ENCODE data around the gene TXNRD3.

The TXNRD3 gene

DNA sequence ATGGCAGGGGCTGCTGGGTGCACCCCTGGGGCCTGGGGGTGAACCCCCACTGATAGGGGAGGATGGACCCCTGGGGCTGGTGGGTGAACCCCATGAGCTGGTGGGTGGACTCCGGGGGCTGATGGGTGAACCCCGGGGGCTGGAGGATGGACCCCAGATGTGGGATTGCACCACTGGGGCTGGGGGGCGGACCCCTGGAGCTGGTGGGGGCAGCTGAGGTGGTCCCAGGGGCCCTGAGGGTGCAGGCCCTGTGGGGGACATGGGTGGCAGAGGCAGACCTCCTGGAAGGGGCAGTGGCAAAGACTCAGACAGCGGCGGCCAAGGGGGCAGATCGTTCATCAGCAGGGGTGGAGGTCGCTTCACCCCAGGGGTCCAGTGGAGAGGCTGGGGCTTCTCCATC lies 17.4 kb upstream of the TXNRD3 start:
- no peak for DNase-seq (ENCODE audit: low spot score)

DNA sequence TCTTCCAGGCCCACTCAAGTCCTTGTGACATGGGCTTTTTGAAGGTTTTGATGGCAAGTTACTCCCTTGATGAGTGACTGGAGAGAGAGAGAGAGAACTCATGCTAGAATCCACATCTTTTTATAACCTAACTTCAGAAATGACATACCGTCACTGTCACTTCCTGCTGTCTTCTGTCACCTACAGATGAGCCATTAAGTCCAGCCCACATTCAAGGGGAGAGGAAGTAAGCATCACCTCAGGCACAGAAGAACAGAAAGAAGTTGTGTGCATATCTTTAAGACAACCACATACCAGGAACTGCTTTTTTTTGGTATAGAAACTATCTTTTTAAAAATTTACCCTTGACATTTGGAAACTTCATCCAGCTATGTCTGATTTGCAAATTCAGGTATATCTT lies 16.6 kb upstream of the TXNRD3 start:
- no peak for DNase-seq (ENCODE audit: low spot score)

DNA sequence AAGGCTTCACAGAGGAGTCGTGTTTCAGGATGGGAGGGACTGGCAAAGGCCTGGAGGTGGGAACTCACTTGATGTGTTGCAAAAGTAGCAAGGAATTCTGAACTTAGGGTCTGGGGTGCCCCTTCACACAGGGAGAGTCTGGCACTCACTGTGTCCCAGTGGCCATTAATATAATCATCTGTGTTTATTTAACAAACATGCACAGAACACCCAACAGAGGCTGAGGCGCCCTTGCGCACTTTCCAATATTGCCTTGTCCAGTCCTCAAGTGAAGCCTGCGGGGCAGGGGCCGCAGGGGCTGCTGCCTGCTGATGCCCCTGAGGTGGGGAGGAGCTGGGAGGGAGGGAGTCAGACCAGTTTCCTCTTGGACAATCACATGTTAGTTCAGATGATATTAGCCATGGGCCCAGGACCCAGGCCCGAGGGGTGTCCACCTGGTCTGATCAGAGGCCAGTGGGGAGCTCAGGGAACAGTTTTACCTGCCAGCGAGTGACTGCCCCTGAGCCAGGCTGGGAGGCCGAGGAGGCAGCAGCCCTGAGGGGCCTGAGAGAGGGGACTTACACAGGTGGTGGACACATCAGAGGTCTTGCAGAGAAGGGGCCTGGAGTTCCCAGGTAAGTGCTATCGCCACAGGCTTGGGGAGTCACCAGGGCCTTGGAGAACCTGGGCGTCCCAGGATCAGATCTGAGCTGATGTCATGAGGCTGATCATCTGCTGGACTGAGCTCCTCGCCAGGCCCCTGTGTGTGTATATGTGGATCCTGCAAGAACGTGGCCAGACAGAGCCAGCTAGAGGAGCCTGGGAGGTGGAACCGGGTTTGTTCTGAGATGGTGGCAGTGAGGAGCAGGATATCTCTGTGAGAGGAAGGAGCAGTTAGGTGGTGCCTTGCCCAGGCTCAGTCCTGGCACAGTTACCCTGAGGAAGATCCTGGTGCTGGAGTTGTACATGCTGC lies 13.8 kb upstream of the TXNRD3 start:
- no peak for DNase-seq (ENCODE audit: low spot score)

DNA sequence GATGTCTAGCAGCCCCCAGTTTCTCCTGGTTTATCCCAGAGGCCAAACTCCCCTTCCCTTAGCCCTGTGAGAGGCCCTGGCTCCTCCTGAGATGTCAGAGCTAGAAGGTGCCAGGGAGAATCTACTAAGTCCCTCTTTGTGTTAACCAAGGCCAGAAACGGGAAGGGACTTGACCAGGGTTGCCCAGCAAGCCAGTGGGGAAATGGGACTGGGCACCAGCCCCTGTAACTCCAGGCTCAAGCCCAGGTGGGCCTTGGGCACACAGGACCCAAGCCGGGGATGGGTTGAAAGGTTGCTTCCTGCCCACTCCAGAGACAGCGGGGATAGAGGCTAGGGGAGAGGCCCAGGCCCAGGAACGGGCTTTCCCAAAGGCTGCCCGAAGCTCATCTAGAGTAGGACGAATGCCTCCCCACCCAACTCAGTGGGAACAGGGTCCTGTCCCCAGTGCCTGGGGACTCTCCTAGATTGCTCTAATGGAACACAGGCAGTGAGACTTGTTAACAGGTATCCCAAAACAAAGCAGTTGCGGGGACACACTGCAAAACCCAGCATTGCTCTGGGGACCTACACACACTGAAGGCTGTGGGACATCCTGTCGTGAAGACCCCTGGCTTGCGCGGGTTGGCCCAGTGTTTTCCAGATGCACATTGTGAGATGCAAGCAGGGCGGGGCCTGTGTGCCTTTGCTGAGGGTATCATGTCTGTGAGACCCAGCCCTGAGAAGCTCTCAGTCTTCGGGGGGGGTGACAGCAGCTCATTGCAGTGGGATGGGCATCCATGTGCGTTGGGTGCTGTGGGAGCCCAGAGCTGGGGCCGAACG lies 12.9 kb upstream of the TXNRD3 start:
- DNase-seq (ENCODE audit: low spot score): no peak

DNA sequence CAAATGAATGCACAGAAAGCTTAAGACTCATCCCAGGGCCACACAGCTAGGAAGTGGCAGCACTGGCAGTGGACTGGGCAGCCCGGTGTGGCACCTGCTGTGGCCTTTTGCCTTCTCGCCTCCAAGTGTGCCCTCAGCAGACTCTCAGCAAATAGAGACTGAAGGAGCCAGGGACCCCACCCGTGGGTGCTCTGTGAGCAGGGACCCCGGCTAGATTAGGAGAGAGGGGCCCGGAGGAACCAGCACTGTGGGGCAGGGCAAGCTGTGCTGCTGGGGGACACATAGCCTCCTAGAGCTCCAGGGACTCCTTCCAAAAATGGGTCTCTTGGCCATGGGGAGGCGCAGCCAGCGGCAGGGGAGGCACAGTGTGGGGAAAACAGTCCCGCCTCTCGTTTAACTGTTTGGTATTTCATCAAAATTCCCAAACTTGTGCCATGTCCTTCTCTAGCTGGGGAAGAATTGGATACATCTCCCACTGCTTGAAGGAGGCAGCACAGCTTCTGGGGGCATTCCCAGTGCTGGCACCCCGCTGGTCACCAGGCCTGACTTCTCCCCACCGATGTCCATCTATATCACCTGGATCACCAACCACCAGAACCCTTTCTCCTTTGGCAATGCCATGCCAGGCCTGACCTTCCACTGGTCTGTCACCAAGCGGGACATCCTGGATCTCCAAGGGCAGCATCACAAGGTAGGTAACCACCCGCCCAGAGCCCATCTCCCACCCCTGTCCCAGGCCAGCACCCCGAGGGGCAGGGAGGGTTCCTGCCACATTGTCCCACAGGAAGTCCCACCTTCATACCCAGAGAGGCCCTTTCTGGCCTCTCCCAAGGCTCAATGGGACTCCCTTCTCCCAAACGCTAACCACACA lies 12.0 kb upstream of the TXNRD3 start:
- DNase-seq (ENCODE audit: low spot score): no peak

DNA sequence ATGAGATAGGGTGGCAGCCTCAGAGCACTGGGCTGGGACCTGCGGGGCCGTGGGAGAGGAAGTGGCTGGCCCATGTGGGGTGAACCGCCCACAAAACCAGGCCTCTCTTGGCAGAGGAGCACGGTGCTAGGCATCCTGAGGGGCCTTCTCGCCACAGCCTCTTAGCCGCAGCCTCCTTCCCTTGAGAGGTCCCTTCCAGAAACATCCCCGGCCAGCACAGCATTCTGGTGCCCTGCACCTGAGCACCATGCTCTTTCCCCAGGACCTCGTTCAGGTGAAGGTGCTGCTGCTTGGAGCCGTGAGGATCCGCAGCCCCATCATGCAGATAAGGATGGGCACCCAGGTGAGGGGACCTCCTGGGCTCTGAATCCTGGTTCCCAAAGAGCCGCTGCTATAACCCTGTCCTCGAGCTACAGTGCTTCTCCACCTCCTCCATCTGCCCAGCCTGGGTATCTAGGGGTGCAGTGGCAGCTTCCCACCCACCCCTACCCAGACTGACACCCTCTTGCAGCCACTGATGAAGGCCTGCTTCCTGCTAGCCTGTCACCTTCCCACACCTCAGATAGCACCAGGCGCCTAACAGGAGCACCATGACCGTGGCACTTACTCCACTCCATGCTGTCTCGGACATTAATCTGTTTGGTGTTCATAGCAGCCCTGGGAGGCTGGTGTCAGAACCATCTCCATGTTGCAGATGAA lies 11.2 kb upstream of the TXNRD3 start:
- DNase-seq (ENCODE audit: low spot score): no peak

DNA sequence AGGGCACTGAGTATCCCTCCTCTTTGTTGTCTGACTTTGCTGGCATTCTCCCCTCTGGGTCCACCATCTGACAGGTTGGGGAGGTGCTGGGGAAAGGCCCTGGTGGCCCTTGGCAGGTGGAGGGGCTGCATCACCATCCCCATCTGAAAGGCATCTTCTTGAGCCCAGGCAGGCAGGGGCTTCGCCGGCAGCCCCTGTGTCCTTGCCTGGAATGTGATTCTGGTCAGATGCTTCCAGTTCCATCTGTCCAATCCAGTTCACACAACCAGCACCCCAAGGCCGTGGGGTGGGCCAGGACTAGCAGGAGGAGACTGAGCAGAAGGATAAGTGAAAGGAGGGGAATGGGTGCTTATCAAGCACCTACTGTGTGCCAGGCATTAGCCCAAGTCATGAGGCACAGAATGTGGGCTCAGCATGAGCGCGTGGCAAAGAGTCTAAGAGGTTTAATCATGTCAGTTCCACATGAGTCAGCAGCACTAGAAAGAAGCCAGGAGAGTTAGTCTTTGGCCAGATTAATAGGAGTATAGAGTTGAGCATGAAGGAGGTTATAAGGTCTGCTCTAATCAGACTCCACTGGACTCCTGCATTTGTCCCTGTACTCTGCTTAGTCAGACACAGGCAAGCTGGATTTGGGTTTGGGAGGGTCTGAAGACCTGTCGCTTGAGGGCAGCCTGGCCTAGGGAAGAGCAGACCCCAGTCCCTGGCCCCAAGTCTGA lies 10.5 kb upstream of the TXNRD3 start:
- no peak for DNase-seq (ENCODE audit: low spot score)

DNA sequence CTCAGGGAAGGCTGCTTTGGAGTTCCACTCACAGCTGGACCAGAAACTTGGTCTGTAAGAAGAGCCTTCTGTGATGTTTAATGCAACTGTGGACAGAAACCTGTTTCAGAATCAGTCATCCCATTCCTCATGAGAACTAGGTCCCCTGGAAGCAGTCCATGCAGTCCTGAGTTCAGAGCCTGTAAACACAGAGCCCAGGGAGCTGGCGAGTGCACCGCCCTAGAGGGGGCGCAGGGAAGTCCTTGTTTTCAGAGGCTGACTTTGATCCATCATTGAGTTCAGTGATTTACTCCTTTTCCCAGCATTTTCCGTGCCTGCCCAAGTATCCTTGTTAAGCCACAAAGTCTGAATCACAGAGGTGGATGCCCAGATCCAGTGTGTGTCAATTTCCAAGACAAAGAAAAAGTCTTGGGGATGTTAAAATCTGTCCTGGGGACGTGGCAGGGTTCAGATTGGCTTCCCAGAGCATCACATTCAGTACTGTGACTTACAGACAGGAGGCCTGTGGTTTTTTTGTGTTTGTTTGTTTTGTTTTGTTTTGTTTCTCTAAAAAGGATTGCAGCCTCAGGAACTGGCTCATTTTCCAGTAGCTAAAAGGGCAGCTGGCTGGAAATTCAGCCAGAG lies 9.8 kb upstream of the TXNRD3 start:
- DNase-seq (ENCODE audit: low spot score): no peak

DNA sequence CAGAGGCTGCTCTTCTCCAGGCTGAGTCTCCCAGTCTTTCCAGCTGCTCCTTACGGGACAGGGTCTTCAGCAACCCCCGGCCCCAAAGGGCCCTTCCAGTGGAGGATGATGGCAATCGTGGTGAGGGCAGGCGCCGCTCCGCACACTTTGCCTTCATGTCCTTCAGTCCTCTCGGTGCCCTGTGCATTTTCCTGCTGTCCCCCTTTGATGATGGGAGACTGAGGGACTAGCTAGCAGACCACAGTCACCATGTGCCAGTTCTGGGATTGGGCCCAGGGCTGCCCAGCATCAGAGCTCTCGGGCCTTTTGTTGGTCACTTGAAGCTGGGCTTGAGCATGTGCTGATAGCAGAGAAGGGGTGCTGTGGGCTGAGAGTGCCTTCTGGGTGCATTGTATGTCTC lies 8.8 kb upstream of the TXNRD3 start:
- no peak for DNase-seq (ENCODE audit: low spot score)

DNA sequence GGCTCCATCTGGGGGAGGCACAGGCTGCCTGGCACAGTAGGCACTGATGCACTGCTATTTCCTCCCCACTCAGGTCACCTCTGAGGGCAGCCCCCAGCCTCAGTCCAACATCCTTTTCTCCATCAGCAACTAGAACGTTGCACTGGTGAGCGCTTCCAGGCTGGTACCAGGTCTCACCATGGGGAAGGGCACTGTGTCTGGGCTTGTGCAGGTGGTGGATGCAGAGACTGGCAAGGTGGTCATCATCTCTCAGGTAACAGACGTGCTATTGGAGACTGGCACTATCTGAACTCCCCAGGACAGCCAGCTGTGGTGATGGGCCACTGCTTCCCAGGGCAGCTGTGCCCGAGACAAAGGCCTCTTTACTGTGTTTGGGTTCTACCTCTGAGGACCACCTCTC lies 8.3 kb upstream of the TXNRD3 start:
- DNase-seq (ENCODE audit: low spot score): no peak

DNA sequence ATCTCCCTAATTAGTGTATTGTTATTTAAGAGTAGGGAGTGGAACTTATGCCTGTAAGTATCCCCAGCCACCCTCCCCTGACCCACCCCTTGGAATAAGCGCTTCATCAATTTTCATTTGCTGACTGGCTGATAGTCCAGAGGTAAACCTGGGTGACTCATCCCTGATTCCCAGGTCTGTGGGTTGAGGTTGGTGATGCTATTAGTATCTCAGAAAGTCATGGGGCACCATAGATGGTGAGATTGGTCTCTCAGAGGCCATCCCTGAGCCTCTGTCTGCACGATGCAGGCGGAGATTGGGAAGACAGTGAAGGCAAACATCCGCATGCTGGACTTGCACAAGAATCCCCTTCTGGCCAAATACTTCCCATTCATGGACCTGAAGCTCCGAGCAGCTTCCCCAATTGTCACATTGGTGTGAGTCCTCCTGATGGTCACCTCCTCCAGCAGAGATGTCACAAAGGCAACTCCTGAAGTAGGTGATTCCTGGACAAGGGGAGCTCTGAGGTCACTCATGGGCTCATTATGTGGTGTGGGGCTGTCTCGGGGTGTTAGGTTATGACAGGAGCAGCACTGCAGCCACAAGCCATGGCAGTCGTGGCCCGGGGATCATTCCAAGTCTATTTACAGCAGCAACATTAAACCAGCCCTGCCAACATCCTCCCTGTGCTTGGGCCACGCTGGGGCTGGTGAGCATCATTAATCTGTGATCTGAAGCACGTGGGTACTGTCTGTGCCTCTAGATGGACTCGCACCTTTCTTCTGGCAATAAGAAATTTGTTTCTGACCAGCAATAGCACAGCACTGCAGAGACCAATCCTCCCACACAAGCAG lies 6.8 kb upstream of the TXNRD3 start:
- no peak for DNase-seq (ENCODE audit: low spot score)

DNA sequence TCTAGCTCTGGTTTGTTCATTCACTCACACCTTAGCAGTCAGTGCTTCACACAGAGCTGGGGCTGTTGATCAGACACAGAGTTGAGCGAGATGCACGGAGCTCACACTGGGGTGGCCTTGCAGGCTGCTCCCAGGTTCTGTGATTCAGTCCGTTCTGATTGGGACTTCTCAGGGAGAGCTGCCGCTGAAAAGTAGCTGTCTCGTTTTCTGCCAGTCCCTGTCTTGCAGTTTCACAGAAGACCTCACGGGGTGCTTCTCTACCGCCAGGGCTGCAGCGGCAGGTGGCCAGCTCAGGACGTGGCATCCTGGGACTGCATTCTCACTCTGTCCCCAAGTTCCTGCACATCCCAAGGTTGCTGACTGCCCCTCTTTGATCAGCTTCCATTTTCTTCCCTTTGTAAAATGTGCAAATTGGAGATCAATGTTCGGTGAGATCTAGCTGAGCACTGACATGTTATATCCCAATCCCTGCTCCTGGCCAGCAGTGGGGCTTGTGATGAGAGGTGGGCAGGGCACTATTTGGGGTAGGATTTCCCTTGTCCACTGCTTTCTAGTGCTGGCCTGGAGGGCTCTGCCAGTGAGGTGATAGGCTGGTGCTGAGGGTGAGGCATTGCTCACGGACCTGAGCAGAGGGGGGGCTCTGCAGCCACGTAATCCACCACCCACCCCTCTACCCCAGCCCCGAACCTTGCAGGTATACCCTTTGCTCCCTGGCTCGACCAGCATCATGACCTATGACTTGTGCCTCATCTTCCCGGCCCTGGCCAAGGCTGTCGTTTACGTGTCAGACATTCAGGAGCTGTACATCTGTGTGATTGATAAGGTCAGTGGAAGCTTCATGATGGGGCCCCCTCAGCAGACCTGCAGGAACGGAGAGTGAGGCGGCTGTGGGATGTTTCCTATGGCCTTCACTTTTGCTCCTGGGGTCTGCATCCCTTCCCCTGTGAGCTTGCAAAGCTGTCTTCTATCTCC lies 5.3 kb upstream of the TXNRD3 start:
- DNase-seq (ENCODE audit: low spot score): peak; percentile 51

DNA sequence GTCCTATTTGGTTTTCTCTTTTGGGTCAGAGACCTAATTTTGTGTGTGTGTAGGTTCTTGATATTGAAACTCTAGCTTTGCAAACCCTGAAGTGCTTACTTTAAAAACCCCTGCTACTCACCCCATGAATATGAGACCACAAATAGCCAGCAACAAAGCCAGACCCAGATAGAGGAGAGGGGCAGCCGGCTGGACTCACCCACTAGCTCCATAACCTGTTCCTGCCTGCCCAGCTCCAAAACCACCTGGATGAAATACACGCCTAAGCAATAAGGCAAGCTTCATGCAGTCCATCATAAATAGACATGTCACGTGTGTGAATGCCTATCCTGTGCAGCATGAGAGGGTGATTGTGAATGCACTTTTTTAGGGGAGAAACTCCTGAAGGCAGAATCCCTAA lies 3.7 kb upstream of the TXNRD3 start:
- DNase-seq (ENCODE audit: low spot score): no peak

DNA sequence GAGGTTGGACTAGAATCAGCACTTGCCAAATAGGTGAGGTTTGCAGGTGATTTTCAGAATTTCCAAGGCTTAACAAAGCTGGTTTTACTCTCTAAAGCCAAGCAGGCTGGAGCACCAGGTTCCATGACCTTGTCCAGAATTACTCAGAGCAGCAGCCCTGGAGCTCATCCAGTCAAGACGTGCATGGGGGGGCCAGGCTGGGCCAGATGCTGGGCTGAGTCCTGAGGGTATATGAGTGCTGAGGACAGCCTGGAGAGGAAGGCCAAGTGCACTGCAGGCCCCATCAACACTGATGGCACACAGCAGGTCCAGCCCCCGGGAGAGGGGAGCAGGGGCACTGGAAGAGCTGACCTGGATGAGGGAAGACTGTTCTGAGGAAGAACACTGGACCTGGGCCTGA lies 3.0 kb upstream of the TXNRD3 start:
- DNase-seq (ENCODE audit: low spot score): no peak

DNA sequence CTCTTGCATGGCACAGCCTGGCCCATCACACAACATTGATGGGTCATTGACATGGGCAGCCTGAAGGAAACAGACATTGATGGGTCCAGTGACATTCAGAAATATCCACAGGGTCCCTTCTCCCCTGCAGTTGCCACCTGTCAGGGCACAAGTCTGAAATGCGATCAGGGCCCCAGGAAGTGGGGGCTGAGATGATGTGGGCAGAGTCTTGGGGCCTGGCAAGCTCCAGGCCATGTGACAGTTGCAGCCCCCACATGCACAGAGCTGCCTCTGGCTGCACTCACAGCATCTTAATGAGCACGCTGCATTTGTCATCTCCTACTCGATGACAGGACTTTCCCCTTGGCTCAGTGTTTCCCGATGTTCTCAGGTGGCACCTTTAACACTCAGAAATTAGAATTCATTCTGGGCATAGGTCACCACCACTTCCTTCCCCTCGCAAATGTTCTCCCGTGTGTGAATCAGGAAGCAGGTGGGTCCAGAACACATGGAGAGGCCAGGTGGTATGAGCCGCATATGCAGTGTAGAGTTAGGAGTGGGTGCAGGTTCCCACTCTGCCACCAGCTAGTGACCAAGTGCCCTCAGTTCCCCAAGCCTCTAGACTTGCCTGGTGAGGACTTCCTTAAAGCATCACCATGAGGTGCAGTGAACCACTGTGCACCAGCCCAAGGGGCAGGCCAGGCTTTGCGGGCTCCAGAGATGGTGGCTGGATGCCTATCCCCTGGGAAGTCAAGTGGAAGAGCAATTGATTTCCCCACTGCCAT lies 1.6 kb upstream of the TXNRD3 start:
- no peak for DNase-seq (ENCODE audit: low spot score)

DNA sequence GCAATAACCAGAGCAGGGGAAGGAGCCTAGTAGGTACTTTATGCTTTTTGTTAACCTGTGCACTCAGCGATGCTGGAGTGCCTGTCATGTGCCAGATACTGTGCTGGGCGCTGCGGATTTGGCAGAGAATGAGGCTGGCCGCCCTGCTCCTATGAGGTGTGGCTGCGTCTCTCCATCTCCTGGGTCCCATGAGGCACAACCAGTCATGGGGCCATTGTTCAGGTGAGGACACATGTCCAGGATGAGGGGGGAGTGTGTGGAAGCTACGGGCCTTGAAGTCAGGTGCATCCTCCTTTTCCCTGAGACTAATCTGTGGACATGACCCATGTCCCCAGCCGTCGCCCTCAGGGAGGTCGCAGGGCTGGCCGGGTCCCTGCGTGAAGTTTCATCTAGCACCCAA lies 963 bp upstream of the TXNRD3 start:
- DNase-seq (ENCODE audit: low spot score): no peak

DNA sequence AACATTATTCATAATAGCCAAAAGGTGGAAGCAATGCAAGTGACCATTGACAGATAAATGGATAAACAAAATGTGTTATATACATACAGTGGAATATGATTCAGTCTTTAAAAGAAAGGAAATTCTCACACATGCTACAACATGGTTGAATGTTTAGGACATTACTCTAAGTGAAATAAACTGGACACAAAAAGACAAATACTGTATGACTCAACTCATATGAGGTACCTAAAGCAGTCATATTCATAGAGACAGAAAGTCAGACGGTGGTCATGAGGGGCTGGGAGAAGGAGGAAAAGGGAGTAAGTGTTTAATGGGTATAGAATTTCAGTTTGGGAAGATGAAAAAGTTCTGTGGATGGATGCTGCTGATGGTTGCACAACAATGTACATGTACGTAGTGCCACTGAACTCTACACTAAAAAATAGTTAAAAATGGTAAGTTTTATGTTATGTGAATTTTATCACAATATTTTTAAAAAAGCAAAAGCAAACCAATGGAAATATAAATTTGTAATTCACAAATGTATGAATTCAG lies 5.3 kb downstream of the TXNRD3 start:
- no peak for DNase-seq (ENCODE audit: low spot score)

Measured in iPS-NIHi11 (cell line).